GM18951 (cell line): ENCODE measurements around the gene FAM187B.

Source experiments
- POLR2A ChIP-seq: IDR thresholded peaks from 4 replicates; pipeline ENCODE4 v1.6.1; 2011; ENCODE audit warnings: mild to moderate bottlenecking; ENCODE audit not compliant: insufficient read length, insufficient read depth; ENCODE audit errors: extremely low read depth
- in situ Hi-C: fragments of 300-500 bp; cut with MboI; formaldehyde crosslinking; loops from one replicate; pipeline ENCODE4 v1.12.0; 2022; ENCODE audit warnings: low sequenced_read_pairs, mixed read lengths, inconsistent platforms; ENCODE audit not compliant: unreplicated experiment

The FAM187B gene

GRCh38 chr19:35179830-35180229 lies 48.7 kb downstream of the FAM187B start:
- no peak for TF ChIP-seq POLR2A
- in situ Hi-C loops, result no loop called here

- no peak for TF ChIP-seq POLR2A
- in situ Hi-C loops, result no loop called here
Observed at GRCh38 chr19:35178701-35179100, 49.8 kb downstream of the FAM187B start.

- in situ Hi-C loops, result no loop called here
- no peak for TF ChIP-seq POLR2A
Observed at GRCh38 chr19:35177377-35178274, 50.9 kb downstream of the FAM187B start.

GRCh38 chr19:35176181-35176570 lies 52.4 kb downstream of the FAM187B start:
- TF ChIP-seq POLR2A, result no peak
- in situ Hi-C loops, result no loop called here
